GM23248 (cell line): ENCODE results near the gene SLC2A9.

Experiments used
- EZH2 ChIP-seq: fragments of 200-600 bp; sonication (generic); IDR thresholded peaks from 2 replicates; pipeline ENCODE4 v1.6.1; 2018; ENCODE audit warnings: antibody characterized with exemption, mild to moderate bottlenecking; ENCODE audit not compliant: insufficient read depth, poor library complexity, severe bottlenecking
- EZH2phosphoT487 ChIP-seq: fragments of 200-600 bp; sonication (generic); IDR thresholded peaks from 2 replicates; pipeline ENCODE4 v1.6.1; 2018; ENCODE audit warnings: antibody characterized with exemption, moderate library complexity, mild to moderate bottlenecking, low read depth; ENCODE audit not compliant: insufficient read depth

- TF ChIP-seq EZH2 (no peak), EZH2phosphoT487 (no peak)
These were observed 13.3 kb downstream of the SLC2A9 start for GRCh38 chr4:10007793-10008608.
